CD1c-positive myeloid dendritic cell (primary cell): ENCODE results near the gene ATP5F1C.
A peak's percentile ranks its signal among the peaks of the same experiment; 100 is the strongest.

Experiments used
- DNase-seq: peaks from one replicate; pipeline ENCODE4 v3.0.0-alpha.2; 2016; ENCODE audit errors: extremely low spot score

Gene ATP5F1C

GRCh38 chr10:7853226-7853842 lies 65.4 kb downstream of the ATP5F1C start:
- no peak for DNase-seq

GRCh38 chr10:7853890-7854289 lies 65.9 kb downstream of the ATP5F1C start:
- DNase-seq: no peak

GRCh38 chr10:7855205-7855604 lies 67.2 kb downstream of the ATP5F1C start:
- no peak for DNase-seq

- no peak for DNase-seq
These were observed 68.7 kb downstream of the ATP5F1C start for GRCh38 chr10:7856678-7857077.

GRCh38 chr10:7857262-7857661 lies 69.3 kb downstream of the ATP5F1C start:
- peak; percentile 2 for DNase-seq
